VCaP (cell line): Measurements from ENCODE around the gene UBA3.
A peak's percentile ranks its signal among the peaks of the same experiment; 100 is the strongest.

Experiments
- H3K27ac ChIP-seq: fragments of 450-650 bp; 2 replicates; pipeline ENCODE4 v1.5.1; 2017
- TF ChIP-seq, protein P1 (sequence below): fragments of 450-650 bp; conservative IDR thresholded peaks from 2 replicates; pipeline ENCODE4 v1.5.1; 2017; ENCODE audit warnings: mild to moderate bottlenecking, moderate library complexity

Gene UBA3

DNA sequence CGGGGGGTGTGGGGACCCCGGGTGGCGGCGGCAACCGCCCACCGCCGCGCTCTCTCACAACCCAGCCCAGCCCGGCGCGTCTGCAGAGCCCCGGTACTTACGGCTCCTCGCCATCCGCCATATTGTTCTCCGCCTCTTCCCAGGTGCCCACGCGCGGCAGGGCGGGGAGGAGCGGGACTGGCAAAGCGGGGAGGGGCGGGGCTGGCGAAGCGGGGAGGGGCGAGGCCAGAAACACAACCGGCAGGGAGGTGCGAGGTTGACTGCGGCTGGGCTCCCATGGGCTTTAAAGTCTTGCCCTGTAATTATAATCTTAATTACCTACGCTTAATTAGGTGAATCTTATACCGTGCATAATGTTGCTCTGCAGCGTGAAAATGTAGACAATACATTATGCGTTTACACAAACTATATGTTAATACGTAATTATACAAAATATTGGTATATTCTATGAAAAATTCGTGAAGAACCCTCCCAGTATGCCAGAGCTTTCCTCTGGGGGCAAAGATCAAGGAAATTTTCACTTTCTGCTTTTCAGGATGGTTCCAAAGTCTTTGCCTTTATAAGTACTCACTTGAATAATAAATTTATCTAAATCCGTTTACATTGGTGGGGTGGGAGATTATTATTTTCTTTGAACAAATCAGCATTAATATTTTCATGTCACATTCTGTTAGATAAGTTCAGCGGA, at the start of gene UBA3:
UBA3 (minus strand) TSS at position 133 of the 688 bp plus-strand sequence; CDS start at position 121, 12 bp downstream.
- TF ChIP-seq, protein P1, sequence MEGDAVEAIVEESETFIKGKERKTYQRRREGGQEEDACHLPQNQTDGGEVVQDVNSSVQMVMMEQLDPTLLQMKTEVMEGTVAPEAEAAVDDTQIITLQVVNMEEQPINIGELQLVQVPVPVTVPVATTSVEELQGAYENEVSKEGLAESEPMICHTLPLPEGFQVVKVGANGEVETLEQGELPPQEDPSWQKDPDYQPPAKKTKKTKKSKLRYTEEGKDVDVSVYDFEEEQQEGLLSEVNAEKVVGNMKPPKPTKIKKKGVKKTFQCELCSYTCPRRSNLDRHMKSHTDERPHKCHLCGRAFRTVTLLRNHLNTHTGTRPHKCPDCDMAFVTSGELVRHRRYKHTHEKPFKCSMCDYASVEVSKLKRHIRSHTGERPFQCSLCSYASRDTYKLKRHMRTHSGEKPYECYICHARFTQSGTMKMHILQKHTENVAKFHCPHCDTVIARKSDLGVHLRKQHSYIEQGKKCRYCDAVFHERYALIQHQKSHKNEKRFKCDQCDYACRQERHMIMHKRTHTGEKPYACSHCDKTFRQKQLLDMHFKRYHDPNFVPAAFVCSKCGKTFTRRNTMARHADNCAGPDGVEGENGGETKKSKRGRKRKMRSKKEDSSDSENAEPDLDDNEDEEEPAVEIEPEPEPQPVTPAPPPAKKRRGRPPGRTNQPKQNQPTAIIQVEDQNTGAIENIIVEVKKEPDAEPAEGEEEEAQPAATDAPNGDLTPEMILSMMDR = no peak
- H3K27ac ChIP-seq = peak within 1 kb of the TSS; percentile 89

DNA sequence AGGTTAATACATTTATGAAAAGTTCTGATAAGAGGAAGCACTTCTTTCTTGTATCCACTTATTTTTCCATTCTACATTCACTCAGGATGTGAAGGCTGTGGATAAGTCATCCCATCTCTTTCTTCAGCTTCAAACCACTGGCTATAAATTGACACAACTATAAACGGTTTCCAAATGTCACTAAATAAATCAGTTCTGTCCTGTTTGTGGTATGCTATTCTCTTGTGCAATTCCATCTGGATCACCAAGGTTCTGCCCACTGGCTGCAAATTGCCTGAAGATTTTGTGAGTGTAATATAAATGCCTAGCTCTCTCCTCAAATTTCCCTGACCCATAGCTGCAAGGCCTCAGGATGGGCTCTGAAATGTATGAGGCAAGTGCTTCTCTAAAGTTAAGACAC, 49.4 kb upstream of the UBA3 start:
- H3K27ac ChIP-seq = no peak overlapping the region
- TF ChIP-seq, protein P1 = no peak

DNA sequence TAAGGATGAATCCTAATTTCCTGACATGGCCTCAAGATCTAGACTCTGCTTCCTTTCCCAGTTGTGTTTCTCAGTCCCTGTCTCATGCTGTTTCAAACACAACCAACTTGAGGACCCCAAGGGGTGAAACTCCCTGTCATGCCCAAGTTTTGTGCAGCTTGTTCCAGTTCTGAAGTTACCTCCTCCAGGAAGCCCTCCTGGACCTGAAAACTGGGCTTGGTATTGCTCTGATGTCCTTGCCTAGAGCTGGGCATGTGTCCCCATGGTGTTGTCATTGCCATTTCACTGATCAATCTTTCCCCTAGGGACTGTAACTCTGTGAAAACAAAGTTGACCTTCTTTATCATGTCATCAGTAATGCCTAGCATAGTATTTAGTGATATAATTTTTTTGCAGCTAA, 48.3 kb upstream of the UBA3 start:
- TF ChIP-seq, protein P1 = no peak
- no peak overlapping the region for H3K27ac ChIP-seq

DNA sequence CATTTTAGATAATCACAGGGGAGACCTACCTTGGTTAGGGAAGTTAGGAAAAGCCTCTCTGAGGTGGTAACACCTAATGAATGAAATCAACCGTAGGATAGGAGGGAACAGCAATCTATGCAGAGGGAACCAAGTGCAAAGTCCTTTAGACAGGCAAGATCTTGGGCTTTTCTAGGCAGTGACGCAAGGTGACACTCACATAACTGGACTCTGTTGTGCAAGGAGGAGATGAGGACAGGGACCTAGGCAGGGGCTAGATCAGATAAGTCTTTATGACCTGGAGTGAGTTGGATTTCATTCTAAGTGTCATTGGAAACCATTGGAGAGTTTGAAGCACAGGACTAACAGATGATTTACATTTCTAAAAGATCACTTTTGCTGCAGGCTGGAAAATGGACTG, 46.8 kb upstream of the UBA3 start:
- H3K27ac ChIP-seq = no peak overlapping the region
- TF ChIP-seq, protein P1 = no peak

DNA sequence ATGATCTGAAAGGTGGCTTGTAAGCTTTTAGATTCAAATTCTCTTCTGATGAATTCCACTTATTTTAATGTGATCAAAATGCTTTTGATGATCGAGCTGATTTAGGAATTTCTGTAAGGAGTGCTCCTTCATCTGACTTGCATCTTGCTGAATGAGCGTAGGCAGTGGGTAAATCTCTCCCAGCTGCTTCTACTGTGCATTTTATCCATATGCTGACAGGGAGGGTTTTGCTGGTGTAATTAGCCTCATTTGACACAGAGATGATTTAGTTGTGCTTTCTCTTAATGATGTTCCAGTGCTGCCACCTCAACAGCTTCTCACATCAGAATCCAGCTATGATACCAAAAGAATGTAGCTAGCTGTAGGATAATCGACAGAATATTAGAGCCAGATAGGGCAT, 46.1 kb upstream of the UBA3 start:
- H3K27ac ChIP-seq = no peak overlapping the region
- TF ChIP-seq, protein P1 = no peak

DNA sequence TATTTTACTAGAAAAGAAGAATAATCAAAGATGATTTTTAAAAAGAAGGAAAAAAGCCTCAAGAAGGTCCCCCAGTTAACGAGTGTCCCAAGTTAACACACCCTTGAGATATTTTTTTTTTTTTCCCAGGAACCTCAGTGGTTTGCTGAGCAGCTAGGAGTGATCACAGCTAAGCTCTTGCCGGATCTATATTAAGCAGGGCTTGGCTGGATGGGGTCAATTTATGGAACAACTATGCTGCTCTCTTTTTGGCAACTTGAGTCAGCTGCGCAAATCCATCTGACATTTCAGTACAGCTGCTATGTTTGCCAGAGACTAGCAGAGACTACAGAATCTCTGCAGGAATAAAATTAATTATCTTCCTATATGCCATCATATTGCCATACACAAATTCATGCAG, 42.2 kb upstream of the UBA3 start, which contains the start of gene LMOD3:
LMOD3 (minus strand) TSS at position 193 of the 400 bp plus-strand sequence. CDS start 209 bp downstream, outside the sequence.
- TF ChIP-seq, protein P1 = no peak
- H3K27ac ChIP-seq = no peak within 1 kb of the TSS

DNA sequence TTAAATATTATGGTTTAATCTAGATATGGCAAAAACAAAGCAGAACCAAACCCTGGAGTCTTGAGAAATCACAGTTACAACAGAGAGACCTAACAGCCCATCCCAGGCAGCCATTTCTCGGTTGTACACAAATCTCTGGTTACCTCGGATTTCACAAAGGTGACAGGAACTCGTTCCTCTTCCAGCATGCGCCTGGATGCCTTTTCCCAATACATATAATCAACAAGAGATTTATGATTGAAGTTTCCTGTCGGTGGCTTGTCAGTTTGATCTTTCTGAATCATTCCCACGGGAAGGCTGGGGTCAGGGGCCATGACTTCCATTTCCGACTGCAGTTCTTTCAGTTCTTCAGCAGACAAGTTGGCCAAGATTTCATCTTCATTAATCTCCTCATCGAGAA, 41.8 kb upstream of the UBA3 start:
- no peak overlapping the region for H3K27ac ChIP-seq
- TF ChIP-seq, protein P1 = no peak
